WTC11 (cell line): ENCODE data around the gene COPE. TPM values are rescaled to one million over a fixed set of nuclear protein-coding genes. Genes with fewer than 3 reads are reported as not detected.

Experiments used
- ATAC-seq: fragments of 200-7000 bp; cut with Tn5 transposase; 2 replicates; pipeline ENCODE4 v1.10.0; 2021; ENCODE audit warnings: mild to moderate bottlenecking, moderate library complexity
- CTCF ChIA-PET: fragments of 300-600 bp; sonication (Branson Sonifier 250); formaldehyde crosslinking; loops from one replicate; lab custom pipeline; 2021; ENCODE audit warnings: antibody characterized with exemption; lab: Charles Lee
- POLR2A ChIA-PET: fragments of 350-600 bp; sonication (Branson Sonifier 250); formaldehyde crosslinking; loops from one replicate; lab custom pipeline; 2021; ENCODE audit warnings: antibody characterized with exemption; lab: Charles Lee
- DNase-seq: peaks from one replicate; pipeline ENCODE4 v3.0.0; 2021; ENCODE audit warnings: low spot score
- H3K27ac Mint-ChIP-seq: 2 replicates; pipeline ENCODE4 v1.8.0; 2021; ENCODE audit warnings: mixed read lengths
- H3K27me3 Mint-ChIP-seq: 2 replicates; pipeline ENCODE4 v1.8.0; 2021; ENCODE audit warnings: low read depth, mild to moderate bottlenecking, moderate library complexity, mixed read lengths
- H3K36me3 Mint-ChIP-seq: 2 replicates; pipeline ENCODE4 v1.8.0; 2021; ENCODE audit warnings: mixed read lengths
- H3K4me1 Mint-ChIP-seq: 2 replicates; pipeline ENCODE4 v1.8.0; 2022; ENCODE audit warnings: mixed read lengths
- H3K4me3 Mint-ChIP-seq: 2 replicates; pipeline ENCODE4 v1.8.0; 2021; ENCODE audit warnings: mild to moderate bottlenecking, moderate library complexity, mixed read lengths
- H3K9me3 Mint-ChIP-seq: 2 replicates; pipeline ENCODE4 v1.8.0; 2021; ENCODE audit warnings: mixed read lengths
- ATF1 ChIP-seq: sonication (generic); formaldehyde crosslinking; IDR thresholded peaks from 2 replicates; pipeline ENCODE4 v1.8.1; 2023; ENCODE audit warnings: mild to moderate bottlenecking, moderate library complexity, missing genetic modification reagents
- ATF2 ChIP-seq: sonication (generic); formaldehyde crosslinking; IDR thresholded peaks from 2 replicates; pipeline ENCODE4 v1.8.1; 2022; ENCODE audit warnings: low read depth, missing genetic modification reagents, borderline replicate concordance
- ATF3 ChIP-seq: sonication (generic); formaldehyde crosslinking; conservative IDR thresholded peaks from 2 replicates; pipeline ENCODE4 v1.8.1; 2022; ENCODE audit warnings: mild to moderate bottlenecking, missing genetic modification reagents
- CREB1 ChIP-seq: sonication (generic); formaldehyde crosslinking; IDR thresholded peaks from 2 replicates; pipeline ENCODE4 v1.8.0; 2023; ENCODE audit warnings: mild to moderate bottlenecking, missing genetic modification reagents
- CREM ChIP-seq: sonication (generic); formaldehyde crosslinking; IDR thresholded peaks from 2 replicates; pipeline ENCODE4 v1.8.1; 2022; ENCODE audit warnings: mild to moderate bottlenecking, missing genetic modification reagents, moderate library complexity
- ETV6 ChIP-seq: sonication (generic); formaldehyde crosslinking; IDR thresholded peaks from 2 replicates; pipeline ENCODE4 v1.8.1; 2022; ENCODE audit warnings: mild to moderate bottlenecking, missing genetic modification reagents
- FOXK1 ChIP-seq: sonication (generic); formaldehyde crosslinking; IDR thresholded peaks from 2 replicates; pipeline ENCODE4 v1.8.0; 2022; ENCODE audit warnings: mild to moderate bottlenecking, moderate library complexity, missing genetic modification reagents
- FOXP1 ChIP-seq: sonication (generic); formaldehyde crosslinking; IDR thresholded peaks from 2 replicates; pipeline ENCODE4 v1.8.0; 2022; ENCODE audit warnings: missing genetic modification reagents, mild to moderate bottlenecking, moderate library complexity, borderline replicate concordance
- GTF2I ChIP-seq: fragments of 250-450 bp; sonication (Bioruptor Pico); conservative IDR thresholded peaks from 2 replicates; pipeline ENCODE4 v1.4.0; 2021; ENCODE audit warnings: mild to moderate bottlenecking
- KAT7 ChIP-seq: sonication (generic); formaldehyde crosslinking; IDR thresholded peaks from 2 replicates; pipeline ENCODE4 v1.8.1; 2023; ENCODE audit warnings: missing genetic modification reagents, mild to moderate bottlenecking, borderline replicate concordance
- MAX ChIP-seq: sonication (generic); formaldehyde crosslinking; IDR thresholded peaks from 2 replicates; pipeline ENCODE4 v1.8.0; 2022; ENCODE audit warnings: mild to moderate bottlenecking, missing genetic modification reagents
- MXD4 ChIP-seq: fragments of 250-450 bp; sonication (Bioruptor Pico); IDR thresholded peaks from 2 replicates; pipeline ENCODE4 v1.8.0; 2021; ENCODE audit warnings: mild to moderate bottlenecking, moderate library complexity, borderline replicate concordance
- SMAD3 ChIP-seq: sonication (generic); formaldehyde crosslinking; IDR thresholded peaks from 2 replicates; pipeline ENCODE4 v1.8.0; 2022; ENCODE audit warnings: missing genetic modification reagents, mild to moderate bottlenecking, borderline replicate concordance
- SMAD4 ChIP-seq: sonication (generic); formaldehyde crosslinking; IDR thresholded peaks from 2 replicates; pipeline ENCODE4 v1.8.0; 2022; ENCODE audit warnings: mild to moderate bottlenecking, missing genetic modification reagents
- SOX15 ChIP-seq: fragments of 250-450 bp; sonication (Bioruptor Pico); IDR thresholded peaks from 2 replicates; pipeline ENCODE4 v1.9.0; 2021; ENCODE audit warnings: mild to moderate bottlenecking
- TEAD1 ChIP-seq: sonication (generic); formaldehyde crosslinking; IDR thresholded peaks from 2 replicates; pipeline ENCODE4 v1.8.0; 2022; ENCODE audit warnings: mild to moderate bottlenecking, missing genetic modification reagents
- TEAD4 ChIP-seq: sonication (generic); formaldehyde crosslinking; IDR thresholded peaks from 2 replicates; pipeline ENCODE4 v1.8.0; 2022; ENCODE audit warnings: mild to moderate bottlenecking, missing genetic modification reagents
- ZNF423 ChIP-seq: fragments of 250-450 bp; sonication (Bioruptor Pico); IDR thresholded peaks from 2 replicates; pipeline ENCODE4 v2.1.2; 2022; ENCODE audit warnings: mild to moderate bottlenecking, moderate library complexity
- ZNF512 ChIP-seq: sonication (generic); formaldehyde crosslinking; IDR thresholded peaks from 2 replicates; pipeline ENCODE4 v1.8.1; 2022; ENCODE audit warnings: missing genetic modification reagents, borderline replicate concordance
- ZNF671 ChIP-seq: fragments of 250-450 bp; sonication (Bioruptor Pico); IDR thresholded peaks from 2 replicates; pipeline ENCODE4 v1.8.0; 2021; ENCODE audit warnings: mild to moderate bottlenecking
- total RNA-seq: library from RNA; stranded (reverse); gene quantifications from 3 replicates; pipeline ENCODE4 v1.2.3, GENCODE V29; 2021
- TF ChIP-seq, protein P1 (sequence below): fragments of 250-450 bp; sonication (Bioruptor Pico); IDR thresholded peaks from 2 replicates; pipeline ENCODE4 v1.9.0; 2021; ENCODE audit warnings: mild to moderate bottlenecking, borderline replicate concordance
- TF ChIP-seq, protein P2 (sequence below): sonication (generic); formaldehyde crosslinking; IDR thresholded peaks from 2 replicates; pipeline ENCODE4 v1.8.1; 2022; ENCODE audit warnings: mild to moderate bottlenecking, missing genetic modification reagents, moderate library complexity, borderline replicate concordance
- TF ChIP-seq, protein P3 (sequence below): sonication (generic); formaldehyde crosslinking; IDR thresholded peaks from 2 replicates; pipeline ENCODE4 v1.8.1; 2022; ENCODE audit warnings: low read depth, mild to moderate bottlenecking, moderate library complexity, missing genetic modification reagents, borderline replicate concordance

The COPE gene
- total RNA-seq, 1 experiment from 2014 or later = 228 TPM

GRCh38 chr19:18854982-18855381, 64.2 kb downstream of the COPE start:
- CTCF ChIA-PET = interaction anchor here (1.6 to 5.9 kb wide), 4 partner anchors 8 to 403 kb away, joined by 4 to 45 read pairs (median 5); no protein-coding TSS in a partner anchor

DNA sequence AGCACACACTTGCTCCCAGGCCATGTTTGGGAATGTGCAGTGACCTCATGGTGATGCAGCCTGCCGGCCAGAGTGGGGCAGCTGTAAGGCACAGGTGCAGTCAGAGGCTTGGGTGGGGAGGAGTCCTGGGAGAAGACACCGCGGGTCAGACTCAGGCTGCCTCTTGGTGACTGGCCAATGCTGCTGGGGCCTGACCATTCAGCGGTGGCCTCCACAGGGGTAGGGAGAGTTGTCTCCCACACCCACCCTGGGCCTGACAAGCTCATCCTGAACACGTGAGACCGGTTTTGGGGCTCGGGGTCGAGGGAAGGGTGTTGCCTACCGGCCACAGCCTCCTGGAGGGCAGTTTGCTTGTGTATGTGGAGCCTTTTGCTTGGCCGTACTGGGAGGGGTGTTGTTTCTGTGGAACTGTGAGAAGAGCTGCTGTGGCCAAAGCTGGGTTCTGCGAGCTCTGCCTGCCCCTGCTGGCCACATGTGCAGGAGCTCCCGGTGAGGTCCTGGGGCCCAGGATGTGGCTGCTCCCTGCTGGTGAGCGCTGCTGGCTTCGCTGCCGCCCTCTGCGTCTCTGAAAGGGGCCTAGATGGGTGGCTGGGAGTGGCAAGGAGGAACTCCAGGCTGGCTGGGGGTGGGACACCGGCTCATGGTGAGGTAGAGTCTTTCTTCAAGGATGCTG, 65.3 kb downstream of the COPE start:
- Mint-ChIP-seq H3K27ac (peak overlapping the region; percentile 60), H3K36me3 (peaks cover 72% of the 10 kb centered on the region), H3K9me3 (no peaks in the 10 kb centered on the region), H3K4me3 (no peak overlapping the region), H3K27me3 (no peaks in the 10 kb centered on the region), H3K4me1 (no peaks in the 10 kb centered on the region)
- ChIA-PET CTCF (interaction anchor here (0.9 to 1.6 kb wide), 2 partner anchors 10 to 83 kb away, joined by 3 to 4 read pairs; no protein-coding TSS in a partner anchor), POLR2A (no interaction called here)
- ATAC-seq (no peak), DNase-seq (no peak)
- TF ChIP-seq TEAD1 (CRISPR knock-in tag) (no peak), KAT7 (CRISPR knock-in tag) (no peak), FOXP1 (CRISPR knock-in tag) (no peak), FOXK1 (CRISPR knock-in tag) (no peak)
- TF ChIP-seq, protein P1, sequence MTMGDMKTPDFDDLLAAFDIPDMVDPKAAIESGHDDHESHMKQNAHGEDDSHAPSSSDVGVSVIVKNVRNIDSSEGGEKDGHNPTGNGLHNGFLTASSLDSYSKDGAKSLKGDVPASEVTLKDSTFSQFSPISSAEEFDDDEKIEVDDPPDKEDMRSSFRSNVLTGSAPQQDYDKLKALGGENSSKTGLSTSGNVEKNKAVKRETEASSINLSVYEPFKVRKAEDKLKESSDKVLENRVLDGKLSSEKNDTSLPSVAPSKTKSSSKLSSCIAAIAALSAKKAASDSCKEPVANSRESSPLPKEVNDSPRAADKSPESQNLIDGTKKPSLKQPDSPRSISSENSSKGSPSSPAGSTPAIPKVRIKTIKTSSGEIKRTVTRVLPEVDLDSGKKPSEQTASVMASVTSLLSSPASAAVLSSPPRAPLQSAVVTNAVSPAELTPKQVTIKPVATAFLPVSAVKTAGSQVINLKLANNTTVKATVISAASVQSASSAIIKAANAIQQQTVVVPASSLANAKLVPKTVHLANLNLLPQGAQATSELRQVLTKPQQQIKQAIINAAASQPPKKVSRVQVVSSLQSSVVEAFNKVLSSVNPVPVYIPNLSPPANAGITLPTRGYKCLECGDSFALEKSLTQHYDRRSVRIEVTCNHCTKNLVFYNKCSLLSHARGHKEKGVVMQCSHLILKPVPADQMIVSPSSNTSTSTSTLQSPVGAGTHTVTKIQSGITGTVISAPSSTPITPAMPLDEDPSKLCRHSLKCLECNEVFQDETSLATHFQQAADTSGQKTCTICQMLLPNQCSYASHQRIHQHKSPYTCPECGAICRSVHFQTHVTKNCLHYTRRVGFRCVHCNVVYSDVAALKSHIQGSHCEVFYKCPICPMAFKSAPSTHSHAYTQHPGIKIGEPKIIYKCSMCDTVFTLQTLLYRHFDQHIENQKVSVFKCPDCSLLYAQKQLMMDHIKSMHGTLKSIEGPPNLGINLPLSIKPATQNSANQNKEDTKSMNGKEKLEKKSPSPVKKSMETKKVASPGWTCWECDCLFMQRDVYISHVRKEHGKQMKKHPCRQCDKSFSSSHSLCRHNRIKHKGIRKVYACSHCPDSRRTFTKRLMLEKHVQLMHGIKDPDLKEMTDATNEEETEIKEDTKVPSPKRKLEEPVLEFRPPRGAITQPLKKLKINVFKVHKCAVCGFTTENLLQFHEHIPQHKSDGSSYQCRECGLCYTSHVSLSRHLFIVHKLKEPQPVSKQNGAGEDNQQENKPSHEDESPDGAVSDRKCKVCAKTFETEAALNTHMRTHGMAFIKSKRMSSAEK = no peak
- TF ChIP-seq, protein P2, sequence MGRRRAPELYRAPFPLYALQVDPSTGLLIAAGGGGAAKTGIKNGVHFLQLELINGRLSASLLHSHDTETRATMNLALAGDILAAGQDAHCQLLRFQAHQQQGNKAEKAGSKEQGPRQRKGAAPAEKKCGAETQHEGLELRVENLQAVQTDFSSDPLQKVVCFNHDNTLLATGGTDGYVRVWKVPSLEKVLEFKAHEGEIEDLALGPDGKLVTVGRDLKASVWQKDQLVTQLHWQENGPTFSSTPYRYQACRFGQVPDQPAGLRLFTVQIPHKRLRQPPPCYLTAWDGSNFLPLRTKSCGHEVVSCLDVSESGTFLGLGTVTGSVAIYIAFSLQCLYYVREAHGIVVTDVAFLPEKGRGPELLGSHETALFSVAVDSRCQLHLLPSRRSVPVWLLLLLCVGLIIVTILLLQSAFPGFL (CRISPR knock-in tag) = no peak

More at GRCh38 chr19:18854982-18855381, 64.2 kb downstream of the COPE start:
- no peak for TF ChIP-seq SMAD4 (CRISPR knock-in tag)
- TF ChIP-seq ATF2 (CRISPR knock-in tag) = no peak
- TF ChIP-seq GTF2I (CRISPR knock-in tag) = no peak
- no peak for TF ChIP-seq MAX (CRISPR knock-in tag)
- TF ChIP-seq SOX15 (CRISPR knock-in tag) = no peak
- no peak for TF ChIP-seq ATF3 (CRISPR knock-in tag)
- no peak for TF ChIP-seq CREB1 (CRISPR knock-in tag)
- TF ChIP-seq MXD4 (CRISPR knock-in tag) = no peak
- TF ChIP-seq CREM (CRISPR knock-in tag) = no peak
- TF ChIP-seq SMAD3 (CRISPR knock-in tag) = no peak
- TF ChIP-seq, protein P3, sequence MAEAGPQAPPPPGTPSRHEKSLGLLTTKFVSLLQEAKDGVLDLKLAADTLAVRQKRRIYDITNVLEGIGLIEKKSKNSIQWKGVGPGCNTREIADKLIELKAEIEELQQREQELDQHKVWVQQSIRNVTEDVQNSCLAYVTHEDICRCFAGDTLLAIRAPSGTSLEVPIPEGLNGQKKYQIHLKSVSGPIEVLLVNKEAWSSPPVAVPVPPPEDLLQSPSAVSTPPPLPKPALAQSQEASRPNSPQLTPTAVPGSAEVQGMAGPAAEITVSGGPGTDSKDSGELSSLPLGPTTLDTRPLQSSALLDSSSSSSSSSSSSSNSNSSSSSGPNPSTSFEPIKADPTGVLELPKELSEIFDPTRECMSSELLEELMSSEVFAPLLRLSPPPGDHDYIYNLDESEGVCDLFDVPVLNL = no peak
- no peak for TF ChIP-seq ZNF671 (CRISPR knock-in tag)
- no peak for TF ChIP-seq ZNF512 (CRISPR knock-in tag)
- TF ChIP-seq ZNF423 (CRISPR knock-in tag) = no peak
- no peak for TF ChIP-seq ETV6 (CRISPR knock-in tag)
- no peak for TF ChIP-seq TEAD4 (CRISPR knock-in tag)
- TF ChIP-seq ATF1 (CRISPR knock-in tag) = no peak
- POLR2A ChIA-PET = no interaction called here
- H3K27me3 Mint-ChIP-seq = no peaks in the 10 kb centered on the region
- DNase-seq (no peak), ATAC-seq (no peak)
- no peak overlapping the region for H3K4me3 Mint-ChIP-seq
- no peaks in the 10 kb centered on the region for H3K4me1 Mint-ChIP-seq
- H3K27ac Mint-ChIP-seq = no peak overlapping the region
- H3K9me3 Mint-ChIP-seq = no peaks in the 10 kb centered on the region
- H3K36me3 Mint-ChIP-seq = peaks cover 69% of the 10 kb centered on the region
